ENCODE measurements around the gene PDX1.
"Not testable (repeated sequence)": the region's sequence is repeated elsewhere in the genome, so short reads cannot be mapped to it uniquely, and the experiment has no call there.

PDX1 gene

GRCh38 chr13:27956576-27957300, 36.9 kb downstream of the PDX1 start:
- peak; percentile 15 for DNase-seq

DNA sequence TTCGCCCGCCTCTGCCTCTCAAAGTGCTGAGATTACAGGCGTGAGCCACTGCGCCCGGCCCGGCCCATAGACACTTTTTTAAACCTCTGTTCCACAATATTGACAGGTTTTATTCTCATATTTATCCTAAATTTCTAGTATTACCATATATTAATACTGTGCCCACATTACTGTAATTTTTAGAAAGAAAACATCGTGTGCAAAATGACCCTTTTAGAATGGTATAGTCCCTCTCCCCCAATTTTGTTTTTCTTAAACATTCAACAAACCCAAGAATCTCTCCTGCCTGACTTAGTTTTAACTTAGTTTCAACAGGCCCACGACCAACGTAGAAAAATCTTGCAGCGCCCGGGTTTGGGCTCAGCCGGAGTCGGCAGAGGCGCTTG, 40.2 kb downstream of the PDX1 start:
- DNase-seq, result no peak

DNA sequence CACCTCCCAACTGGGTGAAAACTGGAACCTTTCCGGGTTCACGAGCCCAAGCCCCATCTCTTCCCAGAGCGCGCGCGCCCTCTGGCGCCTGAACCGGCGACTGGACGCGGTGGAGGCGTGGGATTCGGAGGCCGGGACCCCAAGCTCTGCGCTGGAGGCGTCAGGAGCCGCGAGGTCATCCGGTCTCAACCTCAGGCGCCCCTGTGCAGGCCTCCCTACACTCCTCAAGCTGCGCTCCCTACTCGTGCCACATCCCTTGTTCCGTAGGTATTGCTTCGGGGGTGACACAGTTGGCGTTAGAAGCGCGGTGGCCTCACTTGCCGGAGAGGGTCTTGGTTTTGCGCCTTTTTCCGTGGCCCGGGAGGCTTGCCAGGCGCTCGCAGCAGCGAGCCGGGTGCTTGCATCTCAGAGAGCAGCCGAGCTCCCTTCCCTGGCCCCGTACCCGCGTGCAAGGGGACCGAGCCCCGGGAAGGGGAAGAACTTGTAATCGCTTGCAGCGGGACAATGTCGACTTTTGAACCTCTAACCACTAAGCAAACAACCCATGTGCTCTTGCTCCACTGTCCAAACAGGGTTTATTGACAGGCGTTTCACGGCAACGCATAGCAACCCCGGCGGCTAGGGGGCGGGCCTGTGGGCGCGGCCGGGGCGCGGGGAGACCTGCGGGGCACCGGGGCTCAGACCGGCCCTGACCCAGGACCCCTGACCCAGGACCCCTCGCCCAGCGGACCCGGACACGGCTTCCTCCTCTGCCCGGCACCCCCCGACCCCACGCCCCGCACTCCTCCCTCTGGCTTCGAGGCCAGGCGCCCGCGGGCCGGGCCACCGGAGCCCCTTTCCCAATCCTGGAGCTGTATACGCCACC, 40.8 kb downstream of the PDX1 start:
- DNase-seq, result peak; percentile 78

- DNase-seq, result peak; percentile 33
Observed at GRCh38 chr13:27961227-27962085, 41.7 kb downstream of the PDX1 start.

GRCh38 chr13:27962128-27962841, 42.5 kb downstream of the PDX1 start:
- DNase-seq, result peak; percentile 21

DNA sequence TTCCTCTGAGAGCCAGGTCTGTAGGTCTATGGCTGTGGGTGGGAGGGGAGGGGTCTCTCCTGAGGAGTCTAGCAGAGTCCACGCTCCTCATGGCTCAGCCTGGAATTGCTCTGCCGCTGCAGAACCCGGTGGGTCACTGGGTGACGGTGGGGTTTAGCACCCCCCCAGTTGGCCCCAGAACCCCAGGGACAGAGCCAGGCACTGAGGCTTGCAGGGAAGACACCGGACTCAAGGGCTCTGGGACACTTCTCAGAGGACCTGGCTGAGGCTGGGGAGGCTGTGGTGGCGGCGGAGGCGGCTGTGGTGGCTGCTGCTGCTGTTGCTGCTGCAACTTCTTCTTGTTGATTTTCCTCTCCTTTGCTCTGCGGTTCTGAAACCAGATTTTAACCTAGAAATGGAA, 43.2 kb downstream of the PDX1 start:
- no peak for DNase-seq

DNA sequence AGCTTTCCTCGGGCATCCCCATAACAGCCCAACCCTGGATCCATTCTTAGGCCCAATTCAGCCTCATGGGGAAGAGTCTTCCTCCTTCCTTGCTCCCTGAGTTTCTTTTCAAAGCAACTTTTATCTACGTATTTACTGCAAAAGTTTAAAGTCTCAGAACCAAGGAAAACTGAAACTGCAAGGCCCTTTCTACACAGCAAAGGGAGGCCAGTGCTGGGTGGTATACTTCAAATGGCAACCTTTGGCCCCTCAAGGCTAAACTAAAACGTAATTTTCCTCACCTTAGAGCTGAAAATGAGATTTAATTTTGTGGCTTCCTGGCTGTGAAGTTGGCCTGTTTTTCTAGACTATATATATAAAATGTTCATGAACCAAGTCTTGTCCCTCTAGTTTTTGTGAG, 43.7 kb downstream of the PDX1 start:
- no peak for DNase-seq

DNA sequence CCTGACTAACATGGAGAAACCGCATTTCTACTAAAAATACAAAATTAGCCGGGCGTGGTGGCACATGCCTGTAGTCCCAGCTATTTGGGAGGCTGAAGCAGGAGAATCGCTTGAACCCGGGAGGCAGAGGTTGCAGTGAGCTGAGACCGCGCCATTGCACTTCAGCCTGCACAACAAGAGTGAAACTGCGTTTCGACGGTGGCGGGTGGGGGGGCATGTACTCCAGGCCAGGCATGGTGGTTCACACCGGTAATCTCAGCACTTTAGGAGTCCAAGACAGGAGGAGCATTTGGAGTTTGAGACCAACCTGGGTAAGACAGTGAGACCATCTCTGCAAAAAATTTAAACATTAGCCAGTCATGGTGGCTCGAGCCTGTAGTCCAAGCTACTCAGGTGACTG, 44.4 kb downstream of the PDX1 start:
- DNase-seq, result not testable (repeated sequence)

GRCh38 chr13:27964741-27965323, 45.0 kb downstream of the PDX1 start:
- DNase-seq, result peak; percentile 14

GRCh38 chr13:27965343-27965739, 45.5 kb downstream of the PDX1 start:
- no peak for DNase-seq

- peak; percentile 23 for DNase-seq
Observed at GRCh38 chr13:27965740-27966640, 46.2 kb downstream of the PDX1 start.

- DNase-seq, result peak; percentile 11
Observed at GRCh38 chr13:27966641-27967202, 46.9 kb downstream of the PDX1 start.

GRCh38 chr13:27967203-27967735, 47.5 kb downstream of the PDX1 start:
- peak; percentile 16 for DNase-seq

DNA sequence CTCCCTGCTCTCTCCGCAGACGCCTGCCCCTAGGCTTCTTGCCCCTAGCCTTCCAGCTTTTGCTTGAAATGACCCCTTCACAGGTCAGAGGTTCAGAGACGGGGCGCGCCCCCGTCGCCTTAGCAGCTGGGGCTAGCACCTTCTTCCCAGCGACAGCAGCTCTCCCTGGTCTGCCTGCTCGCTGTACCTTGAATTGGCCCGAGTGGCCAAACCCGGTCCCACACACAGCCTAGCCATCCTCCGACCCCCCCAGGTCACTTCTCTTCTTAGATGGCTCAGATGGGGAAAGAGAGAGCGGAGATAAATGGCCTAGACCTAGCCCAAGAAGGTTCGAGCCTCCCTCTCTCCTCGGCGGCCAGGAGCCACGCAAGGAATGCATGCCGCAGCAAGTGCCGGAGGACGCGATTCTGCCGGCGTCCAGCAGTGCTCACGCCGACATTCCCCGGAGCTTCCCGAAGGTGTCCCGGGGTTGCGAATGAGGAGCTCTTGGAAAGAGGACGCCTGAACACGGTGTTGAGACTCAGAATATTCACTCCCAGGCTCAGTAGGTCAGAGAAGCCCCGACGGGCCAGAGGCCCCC, 48.0 kb downstream of the PDX1 start:
- DNase-seq, result peak; percentile 43

- DNase-seq, result peak; percentile 53
Observed at GRCh38 chr13:27968316-27969081, 48.7 kb downstream of the PDX1 start.

DNA sequence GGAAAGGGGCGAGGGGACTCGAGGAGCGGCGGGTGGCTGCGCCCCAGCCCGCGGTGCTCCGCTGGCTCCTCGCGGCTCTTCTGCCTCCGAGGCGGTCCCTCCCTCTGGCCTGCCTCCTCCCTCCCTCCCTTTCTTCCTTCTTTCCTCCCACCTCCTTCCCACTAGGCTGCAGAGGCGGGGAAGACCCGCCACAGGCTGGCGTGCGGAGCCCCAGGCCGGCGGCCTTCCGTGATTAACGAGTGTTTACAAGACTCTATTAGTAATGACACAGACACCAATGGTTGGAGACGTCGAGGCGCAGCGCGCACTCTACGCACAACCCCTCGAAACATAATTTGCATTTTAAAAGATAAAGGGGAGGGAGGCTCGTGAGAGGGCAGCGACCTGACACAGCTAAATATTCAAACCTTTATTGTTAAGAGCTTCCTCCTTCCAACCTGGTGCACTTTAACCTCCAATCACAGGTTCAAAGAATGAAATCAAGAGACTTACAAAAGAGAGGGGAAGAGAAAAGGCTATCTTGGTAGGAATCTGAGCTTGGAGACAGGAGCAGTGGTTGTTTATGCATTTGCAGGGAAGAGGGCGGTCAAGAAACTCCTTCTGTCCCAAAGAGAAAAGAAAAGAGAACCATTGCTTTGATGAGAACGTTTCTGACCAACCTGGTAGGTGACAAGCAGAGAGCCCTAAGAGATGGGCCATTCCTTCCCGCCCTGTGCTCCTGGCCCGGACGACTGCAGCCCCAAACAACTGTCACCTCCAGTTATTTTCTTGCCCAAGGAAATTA, 49.5 kb downstream of the PDX1 start, which contains the start of gene CDX2:
TSS of gene CDX2 (minus strand) at position 234 of the 784 bp plus-strand sequence. CDS start 309 bp downstream, outside the sequence.
- peak; percentile 43 for DNase-seq

GRCh38 chr13:27969866-27970229, 50.0 kb downstream of the PDX1 start:
- no peak for DNase-seq

Measured in eye (tissue), 1 donor.